Inflammatory macrophage treated with lipopolysaccharide for 4 hours (primary cell): ENCODE measurements around the gene KLF1.
"Not testable (repeated sequence)": the region's sequence is repeated elsewhere in the genome, so short reads cannot be mapped to it uniquely, and the experiment has no call there.

ENCODE experiments used
- DNase-seq: peaks from one replicate; pipeline ENCODE4 v3.0.0-alpha.2; 2020

Gene KLF1

DNA sequence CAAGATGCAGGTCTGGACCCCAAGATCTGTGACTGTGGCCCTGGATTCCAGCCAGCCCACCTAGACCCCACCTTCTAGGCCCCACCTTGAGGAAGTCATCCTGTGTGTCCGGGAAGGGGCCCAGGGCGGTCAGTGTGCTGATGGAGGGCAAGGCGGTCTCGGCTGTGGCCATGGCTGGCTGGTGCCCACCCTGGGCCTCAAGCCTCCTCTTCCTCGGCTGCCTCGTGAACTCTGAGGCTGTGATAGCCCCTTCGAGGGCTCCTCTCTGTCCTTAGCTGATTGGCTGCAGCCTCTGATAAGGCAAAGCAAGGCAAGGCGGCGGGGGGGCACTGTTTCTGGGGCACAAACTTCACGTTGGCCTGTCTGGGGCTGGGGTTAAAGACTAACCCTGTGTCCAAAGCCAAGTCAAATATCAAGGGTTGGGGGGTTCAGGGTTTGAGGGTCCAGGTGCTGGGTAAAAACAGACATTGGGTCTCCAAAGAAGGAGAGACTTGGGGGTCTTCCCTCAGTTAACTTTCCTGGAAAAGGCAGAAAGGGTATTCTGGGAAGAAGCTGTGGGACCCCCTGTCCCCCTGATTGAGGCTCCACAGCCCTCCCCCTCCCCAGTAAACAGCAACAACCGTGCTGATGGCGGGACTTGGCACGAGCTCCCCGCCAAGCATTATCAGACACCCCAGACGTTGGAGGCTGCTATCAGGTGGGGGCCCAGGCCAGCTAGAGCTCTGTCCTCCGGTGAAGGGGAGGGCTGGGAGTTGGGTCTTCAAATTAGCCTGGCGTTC, at the start of gene KLF1:
Gene KLF1, minus strand, starts transcription at position 233 of the 779 bp plus-strand sequence. Its CDS starts 61 bp downstream, at position 172.
- no peak for DNase-seq

DNA sequence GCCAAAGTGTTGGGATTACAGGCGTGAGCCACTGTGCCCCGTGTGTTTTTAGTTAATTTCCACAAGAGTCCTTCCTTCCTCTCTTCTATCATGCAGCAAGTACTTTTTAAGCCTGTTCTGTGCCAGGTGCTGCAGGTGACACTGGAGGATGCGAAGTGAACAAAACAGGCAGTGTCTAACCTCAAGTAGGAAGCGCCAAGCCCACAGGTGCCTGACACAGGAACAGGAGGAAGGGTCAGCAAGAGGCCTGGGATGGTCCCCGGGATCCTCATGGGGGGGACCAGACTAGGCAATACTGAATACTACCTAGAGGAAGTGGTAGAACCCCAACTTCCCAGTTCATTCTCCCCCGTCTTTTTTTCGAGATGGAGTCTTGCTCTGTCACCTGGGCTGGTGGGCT, 49.6 kb upstream of the KLF1 start:
- no peak for DNase-seq

DNA sequence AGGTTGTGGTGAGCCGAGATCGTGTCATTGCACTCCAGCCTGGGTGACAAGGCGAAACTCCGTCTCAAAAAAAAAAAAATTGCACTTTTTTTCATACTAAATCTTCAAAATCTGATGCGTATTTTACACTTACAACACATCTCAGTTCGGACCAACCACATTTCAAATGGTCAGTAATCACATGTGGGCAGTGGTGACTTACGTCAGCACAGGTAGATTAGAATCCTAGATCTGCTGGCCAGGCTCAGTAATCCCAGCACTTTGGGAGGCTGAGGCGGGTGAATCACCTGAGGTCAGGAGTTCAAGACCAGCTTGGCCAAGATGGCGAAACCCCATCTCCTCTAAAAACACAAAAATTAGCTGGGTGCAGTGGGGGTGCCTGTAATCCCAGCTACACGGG, 48.1 kb upstream of the KLF1 start:
- DNase-seq, result no peak

DNA sequence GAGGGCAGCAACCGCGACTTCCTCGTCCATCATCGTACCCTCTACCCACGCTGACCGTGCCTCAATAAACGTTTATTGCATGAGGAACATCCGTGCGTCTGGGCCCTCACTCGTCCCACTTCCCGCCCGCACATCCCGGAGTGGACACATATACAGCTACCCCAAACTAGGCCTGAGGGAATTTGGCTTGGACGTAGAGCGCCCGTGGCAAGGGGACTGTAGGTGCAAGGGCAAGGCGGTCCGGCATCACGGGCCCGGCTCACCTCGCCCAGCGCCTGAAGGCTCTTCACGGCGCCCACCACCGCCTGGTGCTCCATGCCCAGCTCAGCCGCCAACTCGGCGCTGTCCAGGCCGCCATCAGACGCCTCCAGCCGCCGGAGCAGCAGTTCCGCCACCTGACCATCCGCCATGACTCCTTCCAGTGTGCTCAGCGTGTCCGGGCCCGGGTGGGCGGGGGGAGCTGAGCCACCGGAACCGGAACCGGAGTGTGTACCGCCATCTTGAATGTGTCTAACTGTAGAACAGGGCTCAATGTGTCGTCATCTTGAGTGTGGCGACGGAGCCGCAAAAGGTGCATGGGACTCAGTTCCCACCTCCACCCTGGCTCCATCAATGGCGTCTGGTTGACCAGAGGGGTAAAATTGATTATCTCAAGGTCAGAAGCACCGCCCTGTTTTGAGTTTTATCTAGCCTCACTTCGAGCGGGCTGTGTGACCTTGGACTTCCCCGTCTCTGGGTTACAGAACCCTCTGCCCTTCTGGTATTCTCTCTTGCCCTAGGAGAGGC, 46.5 kb upstream of the KLF1 start, which contains the start of gene FARSA:
Gene FARSA, minus strand, starts transcription at position 425 of the 786 bp plus-strand sequence. Its CDS starts 15 bp downstream, at position 410.
- peak; percentile 94 for DNase-seq

DNA sequence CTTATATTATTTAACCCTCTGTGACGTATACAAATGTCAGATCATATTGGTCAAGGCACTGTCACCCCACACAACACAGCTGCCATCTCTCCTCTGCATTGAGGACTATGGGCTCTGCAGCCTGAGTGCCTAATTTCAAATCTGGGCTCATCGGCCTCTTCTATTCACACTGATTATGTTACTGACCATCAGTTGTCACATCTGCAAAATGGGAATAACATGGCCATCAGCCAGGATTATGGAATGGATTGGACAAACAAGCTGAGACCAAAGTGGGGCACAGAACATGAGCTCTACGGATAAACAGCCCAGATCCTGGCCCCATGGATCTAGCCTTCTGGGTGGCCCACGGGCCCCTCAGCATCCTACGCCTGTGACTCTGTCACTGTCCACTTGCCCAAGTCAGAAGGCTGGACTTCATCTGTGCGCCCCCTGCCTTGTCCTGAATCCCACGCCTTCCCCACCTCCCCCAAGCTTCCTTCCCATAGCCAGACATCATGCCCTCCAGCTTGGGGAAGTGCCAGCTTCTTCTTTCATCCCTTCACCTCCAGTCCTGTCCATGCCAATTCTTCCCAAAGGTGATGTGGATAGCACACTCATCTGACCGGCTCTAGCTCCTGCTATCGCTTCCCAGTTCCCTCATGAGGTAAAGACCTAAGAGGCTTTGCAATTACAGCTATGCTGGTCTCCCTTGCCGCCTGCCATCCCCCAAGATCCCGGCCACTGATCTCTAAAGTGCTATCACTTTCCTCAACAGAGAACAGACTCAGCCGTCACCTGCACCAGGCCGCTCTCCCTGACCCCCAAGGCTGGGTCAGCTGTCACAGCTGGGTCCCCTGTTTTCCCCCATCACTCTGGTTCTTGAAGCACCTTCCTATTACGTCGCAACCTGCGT, 45.6 kb upstream of the KLF1 start:
- DNase-seq, result no peak

DNA sequence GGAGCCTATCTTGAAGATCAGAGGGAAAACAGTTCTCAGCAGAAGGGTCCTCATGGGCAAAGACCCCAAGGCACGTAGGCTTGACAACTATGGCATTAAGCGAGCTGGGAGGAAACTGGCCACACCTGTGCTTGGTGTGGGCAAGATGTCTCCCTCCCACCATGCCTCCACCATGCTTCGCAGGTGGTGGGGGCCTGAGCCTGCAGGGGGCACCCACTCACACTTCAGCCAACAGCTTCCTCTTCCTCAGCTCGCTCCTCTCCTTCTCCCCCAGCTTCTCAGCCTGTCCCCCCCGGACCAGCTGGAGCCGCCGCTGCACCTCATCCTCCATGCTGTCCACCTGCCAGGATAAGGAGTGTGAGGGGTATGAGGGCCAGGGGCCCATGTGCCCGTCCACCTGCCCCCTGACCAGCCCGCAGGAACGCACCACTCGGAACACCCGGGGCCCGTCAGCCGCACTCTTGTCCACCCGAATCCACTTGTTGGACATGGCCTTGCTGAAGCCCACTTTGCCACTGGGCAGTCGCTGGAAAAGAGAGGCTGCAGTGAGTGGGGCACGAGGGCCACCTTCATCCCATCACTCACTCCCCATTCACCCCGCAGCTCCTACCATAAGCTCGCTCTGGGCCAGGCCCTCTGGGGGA, 43.1 kb upstream of the KLF1 start:
- DNase-seq, result no peak

DNA sequence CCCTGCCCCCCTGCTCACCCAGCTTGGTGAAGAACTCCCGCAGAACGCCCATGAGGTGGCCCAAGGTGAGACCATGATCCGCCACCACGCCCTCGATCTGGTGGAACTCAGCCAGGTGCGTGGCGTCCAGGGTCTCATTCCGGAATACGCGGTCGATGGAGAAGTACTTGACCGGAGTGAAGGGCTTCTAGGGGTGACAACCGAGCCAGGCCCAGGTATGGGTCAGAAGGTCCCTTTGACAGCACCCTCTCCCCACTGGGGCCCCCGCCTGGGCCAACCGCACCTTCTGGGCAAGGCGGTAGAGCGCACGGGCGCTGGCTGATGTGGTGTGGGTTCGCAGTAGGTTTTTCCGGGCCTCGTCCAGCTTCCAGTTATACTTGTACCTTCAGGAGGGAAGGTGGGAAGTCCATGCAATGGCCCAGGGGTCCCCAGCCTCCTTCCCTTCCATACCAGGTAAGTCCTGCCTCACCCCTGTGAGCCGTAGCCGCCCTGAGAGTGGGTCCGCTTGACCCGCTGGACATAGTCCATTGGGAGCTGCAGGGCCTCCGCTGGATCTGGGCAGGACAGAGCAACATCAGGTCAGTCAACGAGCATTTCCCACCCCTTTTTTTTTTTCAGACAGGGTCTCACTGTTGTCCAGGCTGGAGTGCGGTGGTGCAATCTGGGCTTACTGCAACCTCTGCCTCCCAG, 37.8 kb upstream of the KLF1 start:
- no peak for DNase-seq

DNA sequence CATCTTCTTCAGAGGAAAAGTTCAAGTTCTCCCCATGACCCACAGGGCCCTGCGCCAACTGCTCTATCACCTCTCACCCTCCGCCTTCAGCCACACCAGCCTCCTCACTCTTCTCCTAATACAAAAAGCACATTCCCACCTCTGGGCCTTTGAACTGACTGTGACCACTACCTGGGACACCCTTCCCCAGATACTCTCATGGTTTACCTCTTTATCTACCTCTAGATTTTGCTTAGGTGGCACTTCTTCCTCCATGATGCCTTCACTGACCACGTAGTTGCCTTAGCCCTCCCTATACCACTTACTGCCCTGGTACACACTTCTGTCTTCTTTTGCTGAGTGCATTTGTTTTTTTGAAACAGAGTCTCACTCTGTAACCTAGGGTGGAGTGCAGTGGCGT, 36.0 kb upstream of the KLF1 start:
- DNase-seq, result no peak

DNA sequence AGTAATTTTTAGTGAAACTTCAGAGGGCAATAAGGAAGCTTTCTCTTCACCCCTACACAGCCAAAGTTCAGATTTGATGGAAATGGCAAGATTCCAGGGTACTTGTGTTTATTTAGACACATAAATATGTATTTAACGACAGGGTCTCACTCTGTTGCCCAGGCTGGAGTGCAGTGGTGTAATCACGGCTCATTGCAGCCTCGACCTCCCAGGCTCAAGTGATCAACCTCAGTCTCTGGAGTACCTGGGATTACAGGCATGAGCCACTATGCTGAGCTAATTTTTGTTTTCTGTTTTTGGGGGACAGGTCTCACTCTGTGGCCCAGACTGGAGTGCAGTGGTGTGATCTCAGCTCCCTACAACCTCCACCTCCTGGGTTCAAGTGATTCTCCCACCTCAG, 34.0 kb upstream of the KLF1 start:
- DNase-seq, result no peak

DNA sequence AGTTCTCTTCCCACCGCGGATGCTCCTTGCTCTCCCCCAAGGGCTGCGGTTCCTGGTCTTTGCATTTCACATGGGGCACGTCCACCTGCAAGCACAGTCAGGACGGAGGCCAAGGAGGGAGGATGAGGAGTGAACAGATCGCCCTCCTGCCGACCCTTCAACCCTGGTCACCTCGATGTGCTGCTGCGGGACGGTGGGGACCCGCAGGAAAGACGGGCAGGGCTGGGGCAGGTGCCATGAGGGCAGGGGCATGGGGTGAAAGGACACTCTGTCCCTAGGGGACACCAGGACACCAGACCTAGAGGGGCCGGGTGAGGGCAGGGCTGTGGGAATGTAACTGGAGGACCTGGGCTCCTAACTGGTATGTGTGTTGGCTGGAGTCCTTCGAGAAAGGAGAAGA, 31.3 kb upstream of the KLF1 start:
- no peak for DNase-seq

DNA sequence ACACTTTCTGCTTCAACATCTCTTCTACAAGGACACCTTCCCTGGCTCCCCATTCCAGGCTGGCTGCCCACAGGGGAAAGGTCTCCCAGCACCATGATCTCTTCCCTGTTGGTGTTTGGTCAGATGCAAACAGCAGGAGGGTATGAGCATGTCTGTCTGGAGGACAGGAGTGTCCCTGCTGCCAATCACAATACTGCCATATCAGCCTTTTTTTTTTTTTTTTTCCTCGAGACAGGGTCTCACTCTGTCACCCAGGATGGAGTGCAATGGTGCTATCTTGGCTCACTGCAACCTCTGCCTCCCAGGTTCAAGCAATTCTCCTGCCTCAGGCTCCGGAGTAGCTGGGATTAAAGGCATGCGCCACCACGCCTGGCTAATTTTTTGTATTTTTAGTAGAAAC, 28.9 kb upstream of the KLF1 start:
- DNase-seq, result not testable (repeated sequence)

DNA sequence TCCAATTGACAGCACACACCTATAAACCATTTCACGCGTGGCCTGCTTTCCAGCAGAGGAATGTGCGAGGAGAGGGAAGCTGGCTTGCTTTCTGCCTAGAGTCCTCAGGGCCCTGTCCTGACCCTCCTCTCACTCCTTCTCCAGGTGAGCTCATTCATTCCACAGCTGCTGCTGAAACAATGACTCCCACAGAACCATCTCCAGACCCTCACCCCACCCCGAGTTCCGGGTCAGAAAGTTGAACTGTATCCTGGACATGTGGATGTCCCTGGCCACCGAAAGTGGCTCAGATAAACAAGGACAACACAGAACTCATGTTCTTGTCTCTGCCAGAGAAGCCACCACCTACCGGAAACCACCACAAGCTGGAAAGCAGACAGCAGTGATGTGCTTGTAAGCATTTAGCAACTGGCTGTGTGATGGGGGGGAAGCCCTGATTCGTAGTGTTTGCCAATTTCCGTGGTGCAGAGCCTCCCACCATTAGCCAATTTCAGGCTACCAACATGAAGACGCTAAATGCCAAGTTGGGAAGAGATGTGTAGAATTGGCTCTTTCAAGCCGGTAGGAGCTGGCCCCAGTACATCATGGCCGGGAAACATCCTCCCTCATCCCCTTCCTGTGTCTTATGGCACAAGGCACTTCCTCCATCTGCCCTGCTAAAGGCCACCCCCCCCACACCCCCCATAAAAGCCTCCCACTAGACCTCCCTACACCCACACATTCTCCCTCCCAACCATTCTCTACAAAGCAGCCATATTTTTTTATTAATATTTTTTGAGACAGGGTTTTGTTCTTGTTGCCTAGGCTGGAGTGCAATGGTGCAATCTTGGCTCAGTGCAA, 27.1 kb upstream of the KLF1 start:
- DNase-seq, result peak; percentile 61

DNA sequence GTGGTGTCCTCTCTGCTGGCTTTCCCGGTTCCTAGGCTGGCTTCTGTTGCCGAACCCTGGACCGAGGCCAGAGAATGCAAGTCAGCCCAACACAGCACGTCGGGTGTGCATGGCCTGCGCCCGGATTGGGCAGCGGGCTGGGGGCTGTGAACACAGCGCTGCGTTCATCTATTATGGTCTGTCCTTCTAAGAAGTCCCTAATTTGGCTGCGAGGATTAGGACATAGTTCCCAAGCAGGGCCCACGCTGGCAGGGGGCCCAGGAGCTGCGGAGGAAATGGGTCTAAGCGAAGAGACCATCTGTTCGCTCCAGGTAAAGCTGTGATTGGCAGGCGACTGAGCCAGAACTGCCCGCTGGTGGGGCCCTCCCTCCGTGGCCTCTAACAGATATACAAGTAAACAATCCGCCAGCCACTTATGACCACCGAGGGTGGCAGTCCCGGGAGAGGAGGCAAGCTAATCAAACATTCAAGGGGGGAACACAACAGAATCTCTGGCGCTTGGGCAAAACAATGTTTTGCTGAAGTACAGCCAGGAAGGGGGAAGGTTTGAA, 26.1 kb upstream of the KLF1 start:
- no peak for DNase-seq

DNA sequence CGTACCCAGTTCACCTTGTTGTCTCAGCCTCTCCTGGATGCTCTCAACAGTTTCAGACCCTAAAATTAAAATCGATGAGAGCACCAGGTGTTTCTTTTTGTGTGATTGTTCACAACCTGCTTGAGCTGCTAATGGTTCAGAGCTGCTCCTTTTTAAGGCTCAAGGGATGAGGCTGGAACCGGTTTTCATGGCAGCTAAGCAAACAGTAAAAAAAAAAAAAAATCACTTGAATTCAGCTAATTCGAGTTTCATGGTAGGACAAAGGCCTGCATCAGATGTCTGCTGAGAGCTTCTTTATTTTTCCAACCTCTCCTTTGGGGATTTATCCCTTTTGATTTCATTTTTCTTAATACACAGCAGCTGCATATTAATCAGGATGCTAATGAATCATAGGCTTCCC, 25.6 kb upstream of the KLF1 start:
- no peak for DNase-seq

DNA sequence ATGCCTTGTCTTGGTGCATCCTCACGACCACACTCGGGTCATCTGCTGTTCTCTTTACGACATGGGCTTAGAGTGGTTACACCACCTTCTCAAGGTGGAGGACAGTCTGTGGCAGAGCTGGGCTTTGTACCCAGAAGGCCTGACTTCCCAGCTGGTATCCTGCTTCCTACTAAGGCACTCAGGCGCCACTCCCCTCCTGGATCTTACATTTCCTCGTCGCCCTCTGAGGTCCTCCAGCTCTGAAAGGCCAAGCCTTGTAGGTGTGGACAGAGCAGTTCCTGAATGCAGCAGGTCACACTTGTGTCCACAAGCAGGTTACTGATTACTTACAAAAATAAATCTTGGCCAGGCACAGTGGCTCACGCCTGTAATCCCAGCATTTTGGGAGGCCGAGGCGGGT, 20.2 kb upstream of the KLF1 start:
- DNase-seq, result no peak

DNA sequence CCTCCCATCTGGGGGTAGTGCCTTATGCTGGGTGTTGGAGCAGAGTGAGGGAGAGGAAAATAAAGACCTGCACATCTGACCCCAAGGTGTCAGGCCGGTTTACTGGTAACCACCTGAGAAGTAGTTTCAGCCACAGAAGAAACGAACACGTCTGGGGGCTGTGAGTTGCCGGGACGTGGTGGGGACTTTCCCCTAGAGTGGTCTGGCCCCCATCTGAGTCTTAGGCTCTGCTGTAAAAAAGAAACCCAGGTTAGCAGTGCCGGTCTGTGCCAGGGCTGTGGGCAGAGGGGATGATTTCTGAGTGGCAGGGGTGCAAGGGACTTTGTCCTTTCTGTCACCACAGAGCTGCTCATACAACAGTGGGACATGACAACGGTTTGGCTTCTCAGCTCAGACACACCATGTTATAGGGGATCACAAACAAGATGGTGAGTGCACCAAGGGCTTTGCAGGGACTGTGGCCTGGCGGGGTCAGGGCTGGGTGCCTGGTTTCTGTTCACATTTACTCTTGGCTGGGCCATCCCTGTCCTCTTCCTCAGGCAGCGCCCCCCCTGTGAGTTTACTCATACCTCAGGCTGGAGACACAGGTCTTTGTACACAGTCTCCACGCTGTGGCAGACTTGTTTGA, 13.0 kb upstream of the KLF1 start:
- no peak for DNase-seq

DNA sequence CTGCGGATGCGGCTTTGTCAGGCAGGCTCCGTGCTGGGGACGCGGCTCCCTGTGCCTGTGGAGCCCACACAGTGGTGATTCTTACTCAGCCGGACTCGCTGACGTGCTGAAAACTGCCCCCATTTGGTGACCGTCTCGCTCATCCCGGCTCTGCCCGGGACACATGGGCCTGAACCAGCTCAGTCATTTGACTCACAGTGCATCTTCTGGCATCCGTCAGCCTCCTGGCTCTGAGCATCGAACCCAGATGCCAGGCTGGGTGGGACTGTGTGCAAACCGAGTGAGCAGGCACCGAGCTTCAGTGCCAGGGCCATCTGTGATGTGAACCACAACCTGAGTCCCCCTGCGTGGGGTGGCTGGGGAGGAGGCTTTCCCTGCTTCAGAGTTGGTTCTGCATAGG, 9.5 kb upstream of the KLF1 start:
- DNase-seq, result no peak

DNA sequence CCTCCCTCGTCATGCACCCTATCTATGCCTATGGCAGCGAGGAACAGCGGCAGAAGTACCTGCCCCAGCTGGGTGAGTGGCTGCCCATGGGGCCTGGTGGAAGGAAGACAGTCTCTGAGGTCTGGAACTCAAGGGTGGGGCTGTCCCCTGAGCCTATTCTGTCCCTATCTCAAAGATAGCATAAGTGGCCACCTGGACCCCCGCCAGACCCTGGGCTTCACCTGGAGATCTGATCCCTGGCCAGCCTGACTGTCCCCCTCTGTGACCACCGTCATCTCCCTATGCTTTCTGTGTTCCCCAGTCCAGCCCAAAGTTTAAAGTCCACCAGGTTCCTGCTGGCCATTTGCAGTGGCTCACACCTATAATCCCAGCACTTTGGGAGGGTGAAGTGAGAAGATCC, 6.6 kb upstream of the KLF1 start:
- no peak for DNase-seq

DNA sequence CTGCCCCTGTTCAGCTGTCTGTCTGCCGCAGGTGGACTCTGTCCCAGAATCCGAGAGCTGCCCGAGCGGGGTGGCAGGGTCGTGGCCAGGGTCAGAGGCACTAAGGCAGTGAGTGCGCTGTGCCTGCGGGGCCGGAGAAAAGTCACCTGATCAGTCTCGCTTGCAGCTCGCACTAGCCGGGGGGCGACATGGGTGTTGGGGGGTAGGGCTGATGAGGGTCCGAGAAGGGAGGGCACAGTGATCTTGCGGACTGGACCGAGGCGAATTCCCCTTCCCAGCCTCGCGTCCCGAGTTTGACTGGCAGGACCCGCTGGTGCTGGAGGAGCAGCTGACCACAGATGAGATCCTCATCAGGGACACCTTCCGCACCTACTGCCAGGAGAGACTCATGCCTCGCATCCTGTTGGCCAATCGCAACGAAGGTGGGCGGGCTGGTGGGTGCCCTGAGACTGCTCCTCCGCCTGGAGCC, 4.6 kb upstream of the KLF1 start:
- no peak for DNase-seq
